NB4 (cell line): ENCODE measurements around the gene SLC25A47.

Experiments used
- DNase-seq: peaks from one replicate; pipeline ENCODE4 v3.0.0; 2010; ENCODE audit warnings: low read depth
- H3K4me3 ChIP-seq: one replicate; pipeline ENCODE4 v1.5.1; 2011; ENCODE audit warnings: mild to moderate bottlenecking, low read depth, low read length, moderate library complexity
- MAX ChIP-seq: IDR thresholded peaks from 2 replicates; pipeline ENCODE4 v1.6.1; 2011; ENCODE audit warnings: low read depth, low read length
- MYC ChIP-seq: IDR thresholded peaks from 2 replicates; pipeline ENCODE4 v1.6.1; 2011; ENCODE audit warnings: low read depth, low read length
- POLR2A ChIP-seq: IDR thresholded peaks from 2 replicates; pipeline ENCODE4 v1.6.1; 2011; ENCODE audit warnings: mild to moderate bottlenecking; ENCODE audit not compliant: insufficient read length; ENCODE audit errors: extremely low read depth
- TF ChIP-seq, protein P1 (sequence below): IDR thresholded peaks from one replicate; pipeline ENCODE4 v1.5.1; 2012; ENCODE audit warnings: low read depth, low read length

SLC25A47 gene

DNA sequence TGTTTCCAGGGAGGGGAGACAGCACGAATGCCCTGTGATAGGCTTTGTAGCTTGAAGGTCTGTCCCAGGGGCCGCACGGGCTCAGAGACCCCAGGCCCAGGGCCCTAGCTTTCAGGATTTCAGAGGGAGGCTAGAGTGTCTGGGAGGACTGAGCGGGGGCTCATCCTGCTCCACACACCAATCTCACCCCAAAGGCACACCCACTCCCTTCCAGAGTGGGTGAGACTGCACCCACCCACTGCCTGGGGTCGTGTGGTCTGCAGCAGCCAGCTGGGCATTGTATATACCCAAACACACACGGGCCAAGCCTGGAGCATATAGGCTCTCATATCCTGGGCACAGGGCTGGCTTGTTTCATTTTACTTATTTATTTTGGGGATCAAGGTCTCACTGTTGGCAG is 5.8 kb upstream of the SLC25A47 start:
- TF ChIP-seq MAX = no peak
- H3K4me3 ChIP-seq = no peak overlapping the region

GRCh38 chr14:100317912-100318808 is 5.0 kb upstream of the SLC25A47 start:
- H3K4me3 ChIP-seq = no peak overlapping the region
- peak; percentile 68 for DNase-seq
- TF ChIP-seq, protein P1, sequence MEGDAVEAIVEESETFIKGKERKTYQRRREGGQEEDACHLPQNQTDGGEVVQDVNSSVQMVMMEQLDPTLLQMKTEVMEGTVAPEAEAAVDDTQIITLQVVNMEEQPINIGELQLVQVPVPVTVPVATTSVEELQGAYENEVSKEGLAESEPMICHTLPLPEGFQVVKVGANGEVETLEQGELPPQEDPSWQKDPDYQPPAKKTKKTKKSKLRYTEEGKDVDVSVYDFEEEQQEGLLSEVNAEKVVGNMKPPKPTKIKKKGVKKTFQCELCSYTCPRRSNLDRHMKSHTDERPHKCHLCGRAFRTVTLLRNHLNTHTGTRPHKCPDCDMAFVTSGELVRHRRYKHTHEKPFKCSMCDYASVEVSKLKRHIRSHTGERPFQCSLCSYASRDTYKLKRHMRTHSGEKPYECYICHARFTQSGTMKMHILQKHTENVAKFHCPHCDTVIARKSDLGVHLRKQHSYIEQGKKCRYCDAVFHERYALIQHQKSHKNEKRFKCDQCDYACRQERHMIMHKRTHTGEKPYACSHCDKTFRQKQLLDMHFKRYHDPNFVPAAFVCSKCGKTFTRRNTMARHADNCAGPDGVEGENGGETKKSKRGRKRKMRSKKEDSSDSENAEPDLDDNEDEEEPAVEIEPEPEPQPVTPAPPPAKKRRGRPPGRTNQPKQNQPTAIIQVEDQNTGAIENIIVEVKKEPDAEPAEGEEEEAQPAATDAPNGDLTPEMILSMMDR = peak; percentile 60
- TF ChIP-seq MYC (no peak), MAX (no peak), POLR2A (no peak)

More for the DNA sequence above, 5.8 kb upstream of the SLC25A47 start:
- DNase-seq = no peak

DNA sequence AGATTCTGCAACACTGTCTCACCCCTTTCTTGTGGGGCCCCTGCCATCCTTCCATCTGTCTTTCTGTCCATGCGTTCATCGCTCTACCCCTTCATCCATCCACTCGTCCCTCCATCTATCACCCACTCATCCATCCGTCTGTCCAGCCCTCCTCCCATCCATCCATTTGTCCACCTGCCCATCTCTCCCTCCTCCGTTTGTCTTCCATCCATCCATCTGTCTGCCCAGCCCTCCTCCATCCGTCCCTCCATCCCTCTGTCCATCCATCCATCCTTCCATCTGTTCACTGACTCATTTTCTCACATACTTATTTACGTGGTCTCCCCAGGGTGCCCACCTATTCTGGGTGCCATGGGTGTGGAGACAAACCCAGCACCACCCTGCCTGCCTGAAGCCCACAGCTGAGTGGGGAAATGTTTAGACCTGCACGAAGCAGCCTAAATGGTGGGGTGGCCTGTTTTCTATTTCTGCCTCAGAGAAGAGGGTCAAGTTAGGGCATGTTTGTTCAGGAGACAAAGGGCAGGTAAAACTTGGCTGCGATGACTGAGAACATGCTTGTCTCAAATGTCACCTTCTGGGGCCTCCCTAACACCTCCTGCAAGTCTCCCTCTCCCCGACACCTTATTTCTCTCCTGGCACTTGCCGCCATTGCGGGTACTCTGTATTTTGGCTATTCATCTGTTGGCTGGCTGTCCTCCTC is 2.8 kb upstream of the SLC25A47 start:
- no peak overlapping the region for H3K4me3 ChIP-seq
- TF ChIP-seq, protein P1 = no peak
- TF ChIP-seq MAX = no peak
- no peak for TF ChIP-seq MYC
- no peak for TF ChIP-seq POLR2A
- no peak for DNase-seq

DNA sequence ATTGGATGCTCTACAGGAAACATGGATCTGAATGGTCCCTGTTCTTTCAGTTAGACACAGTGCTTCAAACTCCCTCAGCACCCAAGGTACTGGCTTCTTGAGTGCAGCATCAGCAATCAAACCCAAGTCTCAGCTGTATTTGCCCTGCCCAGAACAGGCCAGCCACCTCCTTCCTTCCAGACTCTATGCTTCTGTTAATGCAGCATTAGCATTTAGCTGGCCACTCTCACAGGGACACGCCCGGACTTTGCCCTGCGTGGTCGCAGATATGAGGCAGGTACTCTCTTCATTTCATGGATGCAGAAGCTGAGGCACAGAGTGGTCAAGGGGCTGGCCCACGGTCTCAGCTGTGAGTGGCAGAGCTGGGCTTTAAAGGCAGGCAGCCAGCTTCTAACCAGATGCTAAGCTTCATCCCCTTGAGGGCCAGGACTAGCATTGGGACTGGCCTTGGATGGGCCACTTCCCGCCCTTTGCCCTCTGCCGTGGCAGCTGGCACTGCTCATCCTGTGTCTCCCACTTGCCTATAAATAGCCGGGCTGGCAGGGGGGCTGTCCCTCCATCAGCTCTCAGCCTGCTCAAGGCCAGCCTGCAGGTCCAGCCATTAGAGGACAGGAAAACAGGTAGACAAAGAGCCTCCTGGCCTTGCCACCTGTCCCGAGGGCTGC is 1.5 kb upstream of the SLC25A47 start:
- no peak for DNase-seq
- no peak for TF ChIP-seq MYC
- no peak for TF ChIP-seq POLR2A
- TF ChIP-seq, protein P1 = no peak
- TF ChIP-seq MAX = no peak
- no peak overlapping the region for H3K4me3 ChIP-seq

GRCh38 chr14:100322138-100322957 is 791 bp upstream of the SLC25A47 start:
- no peak overlapping the region for H3K4me3 ChIP-seq
- TF ChIP-seq MYC = no peak
- TF ChIP-seq POLR2A = no peak
- TF ChIP-seq MAX = no peak
- TF ChIP-seq, protein P1 = no peak
- no peak for DNase-seq
